ENCODE data around the gene LARGE1.
"Not testable (repeated sequence)": the region's sequence is repeated elsewhere in the genome, so short reads cannot be mapped to it uniquely, and the experiment has no call there.

LARGE1 gene

GRCh38 chr22:33400061-33400840 is 520.0 kb downstream of the LARGE1 start:
- DNase-seq: no peak

GRCh38 chr22:33397381-33397907 is 522.8 kb downstream of the LARGE1 start:
- no peak for DNase-seq

- no peak for DNase-seq
These were observed 526.8 kb downstream of the LARGE1 start for GRCh38 chr22:33393432-33393831.

GRCh38 chr22:33391298-33391697 is 529.0 kb downstream of the LARGE1 start:
- DNase-seq: no peak

- DNase-seq: no peak
These were observed 530.3 kb downstream of the LARGE1 start for GRCh38 chr22:33389936-33390335.

GRCh38 chr22:33386270-33386669 is 534.0 kb downstream of the LARGE1 start:
- DNase-seq: no peak

- no peak for DNase-seq
These were observed 534.7 kb downstream of the LARGE1 start for GRCh38 chr22:33385611-33386010.

GRCh38 chr22:33382436-33382835 is 537.8 kb downstream of the LARGE1 start:
- DNase-seq: no peak

GRCh38 chr22:33381531-33382406 is 538.5 kb downstream of the LARGE1 start:
- no peak for DNase-seq

GRCh38 chr22:33380789-33381530 is 539.3 kb downstream of the LARGE1 start:
- no peak for DNase-seq

GRCh38 chr22:33379836-33380235 is 540.4 kb downstream of the LARGE1 start:
- DNase-seq: no peak

GRCh38 chr22:33372875-33373274 is 547.4 kb downstream of the LARGE1 start:
- DNase-seq: no peak

GRCh38 chr22:33363256-33363655 is 557.0 kb downstream of the LARGE1 start:
- DNase-seq: not testable (repeated sequence)

- no peak for DNase-seq
These were observed 557.6 kb downstream of the LARGE1 start for GRCh38 chr22:33362702-33363101.

- DNase-seq: no peak
These were observed 558.7 kb downstream of the LARGE1 start for GRCh38 chr22:33361581-33361980.

GRCh38 chr22:33357981-33358399 is 562.3 kb downstream of the LARGE1 start:
- DNase-seq: no peak

GRCh38 chr22:33354928-33355327 is 565.3 kb downstream of the LARGE1 start:
- DNase-seq: no peak

GRCh38 chr22:33353502-33353901 is 566.8 kb downstream of the LARGE1 start:
- no peak for DNase-seq

GRCh38 chr22:33352768-33353167 is 567.5 kb downstream of the LARGE1 start:
- DNase-seq: no peak

GRCh38 chr22:33350961-33351360 is 569.3 kb downstream of the LARGE1 start:
- DNase-seq: no peak

- DNase-seq: no peak
These were observed 569.8 kb downstream of the LARGE1 start for GRCh38 chr22:33350491-33350890.

- DNase-seq: no peak
These were observed 573.3 kb downstream of the LARGE1 start for GRCh38 chr22:33347002-33347401.

GRCh38 chr22:33341611-33342010 is 578.7 kb downstream of the LARGE1 start:
- DNase-seq: no peak

All from bone marrow (tissue), 2 donors.